B cell (primary cell): Measurements from ENCODE around the gene ZNRD2. TPM values are rescaled to one million over a fixed set of nuclear protein-coding genes. Genes with fewer than 3 reads are reported as not detected.
A peak's percentile ranks its signal among the peaks of the same experiment; 100 is the strongest.

ENCODE experiments used
- ATAC-seq: fragments of 200-7000 bp; cut with Tn5 transposase; one replicate; pipeline ENCODE4 v1.10.0; 2021; ENCODE audit warnings: low read depth, mild to moderate bottlenecking, moderate number of reproducible peaks, moderate library complexity
- CTCF ChIA-PET: fragments of 350-600 bp; sonication (Branson Sonifier 250); formaldehyde crosslinking; loops from one replicate; lab custom pipeline; 2021; ENCODE audit warnings: antibody characterized with exemption, inconsistent platforms; lab: Charles Lee
- POLR2A ChIA-PET: fragments of 350-600 bp; sonication (Branson Sonifier 250); formaldehyde crosslinking; loops from one replicate; lab custom pipeline; 2021; ENCODE audit warnings: antibody characterized with exemption; lab: Charles Lee
- DNase-seq: peaks from one replicate; pipeline ENCODE4 v3.0.0; 2013
- H2AFZ ChIP-seq: 2 replicates; pipeline ENCODE4 v1.6.1; 2012; ENCODE audit warnings: mild to moderate bottlenecking, low read depth, low read length; ENCODE audit not compliant: insufficient read depth, poor library complexity, severe bottlenecking
- H3K27ac ChIP-seq, 2 donors: 1 replicate in 1 of 2; 2 replicates in 1 of 2; pipeline ENCODE4 v1.5.1; 2012 to 2013; ENCODE audit warnings: low read length in 2 of 2, mild to moderate bottlenecking in 2 of 2, moderate library complexity in 1 of 2
- H3K27me3 ChIP-seq, 4 experiments: fragments of 200-600 bp in 1 of 4; sonication (generic) in 1 of 4; replicated peaks in 1 of 4; 1 replicate in 2 of 4; 2 replicates in 2 of 4; pipeline versions ENCODE4 v1.6.1 to v1.7.0; 2013 to 2016; ENCODE audit warnings: low read length in 3 of 4, mild to moderate bottlenecking in 2 of 4, mixed read lengths in 1 of 4, moderate library complexity in 1 of 4; ENCODE audit not compliant: insufficient read depth in 4 of 4, control insufficient read depth in 3 of 4; ENCODE audit errors: control extremely low read depth in 1 of 4
- H3K36me3 ChIP-seq, 2 experiments: replicated peaks in 1 of 2; 1 replicate in 1 of 2; 2 replicates in 1 of 2; pipeline versions ENCODE4 v1.6.1 to v1.7.1; 2013; ENCODE audit warnings: low read length in 1 of 2; ENCODE audit not compliant: insufficient read depth in 2 of 2, control insufficient read depth in 1 of 2; ENCODE audit errors: control extremely low read depth in 1 of 2, extremely low read depth in 1 of 2
- H3K4me1 ChIP-seq, 2 donors: fragments of 200-600 bp in 1 of 2; sonication (generic) in 1 of 2; 1 replicate in 1 of 2; 2 replicates in 1 of 2; pipeline versions ENCODE4 v1.5.1 to v1.6.1; 2013 to 2017; ENCODE audit warnings: low read length in 2 of 2; ENCODE audit not compliant: control insufficient read depth in 2 of 2, insufficient read depth in 2 of 2
- H3K4me2 ChIP-seq: replicated peaks from 2 replicates; pipeline ENCODE3; 2012; ENCODE audit warnings: mild to moderate bottlenecking, low read depth, low read length; ENCODE audit not compliant: poor library complexity, severe bottlenecking
- H3K4me3 ChIP-seq, 5 experiments: fragments of 200-600 bp in 1 of 5; sonication (generic) in 1 of 5; 1 replicate in 3 of 5; 2 replicates in 2 of 5; pipeline versions ENCODE4 v1.5.1 to v1.7.0; 2011 to 2016; ENCODE audit warnings: low read length in 4 of 5, mild to moderate bottlenecking in 4 of 5, low read depth in 2 of 5, control low read depth in 1 of 5, moderate library complexity in 1 of 5; ENCODE audit not compliant: insufficient read depth in 1 of 5; ENCODE audit errors: control extremely low read depth in 1 of 5, extremely low read depth in 1 of 5
- H3K79me2 ChIP-seq: fragments of 200-600 bp; sonication (generic); one replicate; pipeline ENCODE4 v1.6.0; 2016; ENCODE audit warnings: low read length; ENCODE audit not compliant: control insufficient read depth, insufficient read depth
- H3K9ac ChIP-seq: fragments of 200-600 bp; sonication (generic); 2 replicates; pipeline ENCODE4 v1.6.1; 2017; ENCODE audit warnings: mild to moderate bottlenecking, low read length, moderate library complexity
- H3K9me3 ChIP-seq, 3 donors: one replicate each; pipeline versions ENCODE4 v1.6.1 to v1.7.1; 2013; ENCODE audit warnings: low read length in 2 of 3; ENCODE audit not compliant: control insufficient read depth in 2 of 3, insufficient read depth in 1 of 3; ENCODE audit errors: control extremely low read depth in 1 of 3
- H4K20me1 ChIP-seq: 2 replicates; pipeline ENCODE4 v1.6.0; 2012; ENCODE audit warnings: mild to moderate bottlenecking, low read length; ENCODE audit not compliant: insufficient read depth, control insufficient read depth, poor library complexity, severe bottlenecking
- H3K27ac Mint-ChIP-seq: one replicate; pipeline ENCODE4 v1.8.0; 2021; ENCODE audit warnings: mixed read lengths
- H3K27me3 Mint-ChIP-seq: one replicate; pipeline ENCODE4 v1.8.0; 2021; ENCODE audit warnings: mixed read lengths
- H3K4me1 Mint-ChIP-seq: one replicate; pipeline ENCODE4 v1.8.0; 2021; ENCODE audit warnings: mixed read lengths
- H3K4me3 Mint-ChIP-seq: one replicate; pipeline ENCODE4 v1.8.0; 2021; ENCODE audit warnings: mixed read lengths
- H3K9me3 Mint-ChIP-seq: one replicate; pipeline ENCODE4 v1.8.0; 2022; ENCODE audit warnings: mixed read lengths; ENCODE audit not compliant: insufficient read depth
- CTCF ChIP-seq: fragments of 200-600 bp; IDR thresholded peaks from one replicate; pipeline ENCODE4 v1.8.0; 2022; ENCODE audit warnings: antibody characterized with exemption, mild to moderate bottlenecking
- EZH2 ChIP-seq: IDR thresholded peaks from 2 replicates; pipeline ENCODE4 v1.6.1; 2012; ENCODE audit warnings: borderline replicate concordance, low read depth, mild to moderate bottlenecking, moderate library complexity, low read length; ENCODE audit not compliant: insufficient read depth, poor library complexity, severe bottlenecking
- WGBS: methylation state at CpG from one replicate; pipeline ENCODE4 v1.1.5; 2013; ENCODE audit warnings: missing lambda C conversion rate; ENCODE audit not compliant: insufficient coverage; 5-methylcytosine and 5-hydroxymethylcytosine counted together
- intact Hi-C: fragments of 100-400 bp; cut with micrococcal nuclease; formaldehyde crosslinking; loops from one replicate; pipeline ENCODE4 v1.10.0; 2022
- polyA plus RNA-seq: library from polyadenylated mRNA; depleted of rRNA; stranded (reverse); fragments of >200 nt; gene quantifications from 2 replicates; pipeline ENCODE4 v1.2.3, GENCODE V29; 2012
- total RNA-seq, 2 donors: library from RNA; stranded (reverse); fragments of 120-200 nt in 1 of 2; gene quantifications; 1 replicate in 1 of 2; 2 replicates in 1 of 2; pipeline versions ENCODE4 v1.2.3 to v1.2.4, GENCODE V29; 2013 to 2022

Gene ZNRD2
- total and polyA plus RNA-seq, 2 donors (not counting 1 experiment from before 2014, with no cell fraction given) = 22.1 to 112 TPM

- Mint-ChIP-seq H3K9me3 (no peaks in the 10 kb centered on the region), H3K27me3 (no peaks in the 10 kb centered on the region), H3K4me1 (peaks cover 66% of the 10 kb centered on the region), H3K27ac (peak overlapping the region; percentile 89), H3K4me3 (peak overlapping the region; percentile 61)
- CTCF ChIA-PET = interaction anchor here (0.6 to 4.1 kb wide), 32 partner anchors 10 to 378 kb away, joined by 3 to 108 read pairs (median 4); partner anchors contain the start of genes EHBP1L1, FAM89B, MALAT1 and RELA
- H3K4me2 ChIP-seq = peak overlapping the region; percentile 61
- no peaks in the 10 kb centered on the region for H4K20me1 ChIP-seq
- no peak overlapping the region for H2AFZ ChIP-seq
- TF ChIP-seq CTCF (peak; percentile 76), EZH2 (no peak)
- intact Hi-C loops = loop anchor here (1.0 kb wide), 2 partner anchors 11 to 37 kb away; no protein-coding TSS in a partner anchor
- H3K27ac ChIP-seq = no peak overlapping the region
- H3K9ac ChIP-seq = no peak overlapping the region
- no peaks in the 10 kb centered on the region for H3K9me3 ChIP-seq
- DNase-seq (peak; percentile 85), ATAC-seq (peak; percentile 85)
- H3K79me2 ChIP-seq = peaks cover 5% of the 10 kb centered on the region
- no peaks in the 10 kb centered on the region for H3K27me3 ChIP-seq
- no peak overlapping the region for H3K4me3 ChIP-seq
- no peaks in the 10 kb centered on the region for H3K36me3 ChIP-seq
- 31% methylated on average over 17 of the region's 17 CpGs for WGBS
- POLR2A ChIA-PET = interaction anchor here (0.6 to 1.9 kb wide), 8 partner anchors 11 to 160 kb away, joined by 3 to 13 read pairs (median 4); partner anchors contain the start of gene SCYL1
- peaks cover 42 to 64% of the 10 kb centered on the region in 2 donors for H3K4me1 ChIP-seq
These were observed 18.5 kb upstream of the ZNRD2 start for GRCh38 chr11:65551572-65552387.
